SK-N-SH (cell line): ENCODE results near the gene GNAZ. TPM values are rescaled to one million over a fixed set of nuclear protein-coding genes. Genes with fewer than 3 reads are reported as not detected.

Experiments used
- CTCF ChIA-PET: fragments of 300-600, 350-600 bp; formaldehyde crosslinking; extraction: SDS; loops from one replicate; lab custom pipeline; 2021; lab: Yijun Ruan, JAX
- POLR2A ChIA-PET: fragments of 350-600 bp; sonication (Branson Sonifier 250); formaldehyde crosslinking; extraction: SDS; loops from one replicate; lab custom pipeline; 2020; ENCODE audit warnings: antibody characterized with exemption, inconsistent platforms; lab: Yijun Ruan, JAX
- DNase-seq: peaks from one replicate; pipeline ENCODE4 v3.0.0; 2012
- H2AFZ ChIP-seq: fragments of 200-600 bp; sonication (generic); 2 replicates; pipeline ENCODE4 v1.8.1; 2016; ENCODE audit warnings: antibody characterized with exemption, mild to moderate bottlenecking, low read depth
- H3F3A ChIP-seq: fragments of 200-600 bp; sonication (generic); replicated peaks from 2 replicates; pipeline ENCODE3; 2016; ENCODE audit warnings: antibody characterized with exemption, mild to moderate bottlenecking; ENCODE audit not compliant: insufficient read depth
- H3K27ac ChIP-seq, 2 experiments: fragments of 200-500 bp in 1 of 2; fragments of 200-600 bp in 1 of 2; sonication (Bioruptor generic) in 1 of 2; sonication (generic), shearing (Covaris generic) in 1 of 2; 2 replicates each; pipeline versions ENCODE4 v1.5.1 to v1.6.1; 2014 to 2016; ENCODE audit warnings: low read depth in 2 of 2, inconsistent platforms in 1 of 2, low read length in 1 of 2, mild to moderate bottlenecking in 1 of 2, mixed read lengths in 1 of 2
- H3K27me3 ChIP-seq: fragments of 200-600 bp; sonication (generic), shearing (Covaris generic); 2 replicates; pipeline ENCODE4 v1.6.1; 2016; ENCODE audit warnings: mixed run types; ENCODE audit not compliant: insufficient read depth
- H3K36me3 ChIP-seq, 2 experiments: fragments of 200-500 bp in 1 of 2; fragments of 200-600 bp in 1 of 2; sonication (Bioruptor generic) in 1 of 2; sonication (generic) in 1 of 2; replicated peaks in 1 of 2; 2 replicates each; pipeline versions ENCODE3 to v1.5.1; 2014 to 2016; ENCODE audit warnings: low read length in 1 of 2, mild to moderate bottlenecking in 1 of 2; ENCODE audit not compliant: insufficient read depth in 2 of 2, control insufficient read depth in 1 of 2
- H3K4me1 ChIP-seq, 2 experiments: fragments of 200-500 bp in 1 of 2; fragments of 200-600 bp in 1 of 2; sonication (Bioruptor generic) in 1 of 2; sonication (generic), shearing (Covaris generic) in 1 of 2; 2 replicates each; pipeline versions ENCODE4 v1.5.1 to v1.6.1; 2014 to 2016; ENCODE audit warnings: low read depth in 1 of 2, low read length in 1 of 2, mixed run types in 1 of 2; ENCODE audit not compliant: insufficient read depth in 2 of 2, control insufficient read depth in 1 of 2
- H3K4me2 ChIP-seq: fragments of 200-600 bp; sonication (generic), shearing (Covaris generic); 2 replicates; pipeline ENCODE4 v1.6.1; 2017; ENCODE audit warnings: mixed run types
- H3K4me3 ChIP-seq, 2 experiments: fragments of 200-500 bp in 1 of 2; fragments of 200-600 bp in 1 of 2; sonication (Bioruptor generic) in 1 of 2; sonication (generic), shearing (Covaris generic) in 1 of 2; 2 replicates each; pipeline versions ENCODE4 v1.5.1 to v1.8.1; 2014 to 2016; ENCODE audit warnings: low read depth in 2 of 2, inconsistent platforms in 1 of 2, low read length in 1 of 2, mild to moderate bottlenecking in 1 of 2, mixed read lengths in 1 of 2, moderate library complexity in 1 of 2
- H3K79me2 ChIP-seq: fragments of 200-600 bp; sonication (generic); 2 replicates; pipeline ENCODE4 v1.8.1; 2017; ENCODE audit warnings: mild to moderate bottlenecking; ENCODE audit not compliant: insufficient read depth
- H3K9ac ChIP-seq: fragments of 200-600 bp; sonication (generic); 2 replicates; pipeline ENCODE4 v1.6.1; 2017; ENCODE audit warnings: mixed run types
- H3K9me2 ChIP-seq: fragments of 200-600 bp; sonication (generic); 2 replicates; pipeline ENCODE4 v1.6.1; 2017; ENCODE audit warnings: mixed run types
- H3K9me3 ChIP-seq: fragments of 200-600 bp; sonication (generic); 2 replicates; pipeline ENCODE4 v1.6.1; 2017; ENCODE audit warnings: mixed run types, mild to moderate bottlenecking, moderate library complexity
- H4K20me1 ChIP-seq: fragments of 200-600 bp; sonication (generic); 2 replicates; pipeline ENCODE4 v1.6.1; 2017; ENCODE audit warnings: mild to moderate bottlenecking, mixed run types; ENCODE audit not compliant: insufficient read depth
- CTCF ChIP-seq: fragments of 200-600 bp; sonication (generic); IDR thresholded peaks from 2 replicates; pipeline ENCODE4 v1.6.1; 2017; ENCODE audit warnings: antibody characterized with exemption, mild to moderate bottlenecking, moderate library complexity
- ELF1 ChIP-seq: IDR thresholded peaks from 2 replicates; pipeline ENCODE4 v1.4.0; 2012
- GABPA ChIP-seq: IDR thresholded peaks from 2 replicates; pipeline ENCODE4 v1.4.0; 2012; ENCODE audit warnings: low read depth, mild to moderate bottlenecking
- GATA2 ChIP-seq: sonication (generic); formaldehyde crosslinking; IDR thresholded peaks from 2 replicates; pipeline ENCODE4 v1.5.0; 2020; ENCODE audit warnings: mild to moderate bottlenecking, missing genetic modification reagents
- MAX ChIP-seq: IDR thresholded peaks from 2 replicates; pipeline ENCODE4 v1.4.0; 2012; ENCODE audit warnings: low read depth
- NFIC ChIP-seq: IDR thresholded peaks from 2 replicates; pipeline ENCODE4 v1.4.0; 2012; ENCODE audit warnings: borderline replicate concordance
- NRF1 ChIP-seq: IDR thresholded peaks from 2 replicates; pipeline ENCODE4 v1.6.1; 2012; ENCODE audit warnings: low read depth, mild to moderate bottlenecking, low read length
- PBX3 ChIP-seq: IDR thresholded peaks from 2 replicates; pipeline ENCODE4; 2012
- POLR2AphosphoS5 ChIP-seq: IDR thresholded peaks from 2 replicates; pipeline ENCODE4 v1.6.1; 2012; ENCODE audit warnings: low read depth, low read length
- RAD21 ChIP-seq: IDR thresholded peaks from 2 replicates; pipeline ENCODE4 v1.6.1; 2012; ENCODE audit warnings: mild to moderate bottlenecking, low read length
- RFX5 ChIP-seq: IDR thresholded peaks from 2 replicates; pipeline ENCODE4 v1.6.1; 2012; ENCODE audit warnings: mild to moderate bottlenecking, improper control_type of control experiment, low read length
- SIN3A ChIP-seq: IDR thresholded peaks from 2 replicates; pipeline ENCODE4 v1.6.1; 2012; ENCODE audit warnings: low read depth, mild to moderate bottlenecking, low read length, moderate library complexity, borderline replicate concordance
- USF2 ChIP-seq: fragments of 150-350 bp; IDR thresholded peaks from 2 replicates; pipeline ENCODE4 v1.6.1; 2017; ENCODE audit warnings: antibody characterized with exemption, low read length, low read depth, borderline replicate concordance
- YY1 ChIP-seq: IDR thresholded peaks from 2 replicates; pipeline ENCODE4 v1.4.0; 2012; ENCODE audit warnings: low read depth, mild to moderate bottlenecking
- ZBTB33 ChIP-seq: IDR thresholded peaks from 2 replicates; pipeline ENCODE4 v1.4.0; 2012; ENCODE audit warnings: low read depth, borderline replicate concordance
- WGBS: methylation state at CpG from one replicate; pipeline ENCODE4 v1.1.6; 2017; ENCODE audit warnings: low lambda C conversion rate; 5-methylcytosine and 5-hydroxymethylcytosine counted together
- polyA plus RNA-seq, 3 experiments: library from polyadenylated mRNA; depleted of rRNA; stranded (reverse); fragments of >200 nt; gene quantifications; 2 replicates each; pipeline ENCODE4 v1.2.3, GENCODE V29; 2012

Gene GNAZ
- polyA plus RNA-seq, 1 of the 3 experiments (the other 2 are of a cell fraction) = 6.5 TPM

GRCh38 chr22:23098230-23098705 is 27.9 kb downstream of the GNAZ start:
- H3K4me3 ChIP-seq = no peak overlapping the region
- H2AFZ ChIP-seq = no peak overlapping the region
- CTCF ChIA-PET = interaction anchor here (0.9 kb wide), 2 partner anchors 27 to 184 kb away, joined by 3 read pairs; no protein-coding TSS in a partner anchor
- H4K20me1 ChIP-seq = no peaks in the 10 kb centered on the region
- no peaks in the 10 kb centered on the region for H3K27me3 ChIP-seq
- no peaks in the 10 kb centered on the region for H3K9me3 ChIP-seq
- H3K9me2 ChIP-seq = no peaks in the 10 kb centered on the region
- no peak overlapping the region for H3K27ac ChIP-seq
- no peaks in the 10 kb centered on the region for H3K36me3 ChIP-seq
- peaks cover 0 to 41% of the 10 kb centered on the region in 2 experiments; a peak in 1 of 4 replicates for H3K4me1 ChIP-seq
- DNase-seq = no peak
- no peaks in the 10 kb centered on the region for H3K79me2 ChIP-seq
- POLR2A ChIA-PET = no interaction called here
- WGBS = 100% methylated on average over 4 of the region's 5 CpGs
- H3F3A ChIP-seq = no peaks in the 10 kb centered on the region
- no peak overlapping the region for H3K9ac ChIP-seq
- TF ChIP-seq NFIC (no peak), PBX3 (no peak), USF2 (no peak), MAX (no peak), YY1 (no peak), RFX5 (no peak), NRF1 (no peak), CTCF (no peak), GATA2 (no peak), RAD21 (no peak), SIN3A (no peak), ZBTB33 (no peak), POLR2AphosphoS5 (no peak), ELF1 (no peak), GABPA (no peak)
- TF ChIP-seq, all 33 proteins: peak for 0
- no peak overlapping the region for H3K4me2 ChIP-seq
